Activated T-cell treated with anti-CD3 and anti-CD28 coated beads, Interleukin-2, amount 50 U/mL, for 72 hours (primary cell): Measurements from ENCODE around the gene CELA2A. TPM values are rescaled to one million over a fixed set of nuclear protein-coding genes. Genes with fewer than 3 reads are reported as not detected.
"Not testable (repeated sequence)": the region's sequence is repeated elsewhere in the genome, so short reads cannot be mapped to it uniquely, and the experiment has no call there.

Source experiments
- ATAC-seq, 2 donors: fragments of 150-1000 bp; cut with Tn5 transposase; replicated peaks in 1 of 2; 2 replicates each; pipeline ENCODE4 v1.10.0; 2021; ENCODE audit warnings: moderate library complexity in 2 of 2, mild to moderate bottlenecking in 1 of 2
- DNase-seq, 2 donors: peaks; one replicate each; pipeline ENCODE4 v3.0.0; 2021 to 2022; ENCODE audit warnings: mixed read lengths in 1 of 2
- H3K27ac Mint-ChIP-seq: one replicate; pipeline ENCODE4 v1.8.0; 2022; ENCODE audit warnings: mild to moderate bottlenecking, moderate library complexity, mixed read lengths
- H3K27me3 Mint-ChIP-seq: one replicate; pipeline ENCODE4 v1.8.0; 2022; ENCODE audit warnings: low read depth, mixed read lengths
- H3K36me3 Mint-ChIP-seq, 2 donors: one replicate each; pipeline ENCODE4 v1.8.0; 2022; ENCODE audit warnings: mixed read lengths in 2 of 2, mild to moderate bottlenecking in 1 of 2; ENCODE audit not compliant: insufficient read depth in 2 of 2
- H3K4me1 Mint-ChIP-seq: one replicate; pipeline ENCODE4 v1.8.0; 2022; ENCODE audit warnings: low read depth, mixed read lengths
- H3K4me3 Mint-ChIP-seq, 2 donors: one replicate each; pipeline ENCODE4 v1.8.0; 2022; ENCODE audit warnings: mild to moderate bottlenecking in 2 of 2, mixed read lengths in 2 of 2, moderate library complexity in 2 of 2
- H3K9me3 Mint-ChIP-seq, 2 donors: one replicate each; pipeline ENCODE4 v1.8.0; 2022; ENCODE audit warnings: mixed read lengths in 2 of 2
- total RNA-seq, 2 donors: library from RNA; stranded (reverse); gene quantifications; one replicate each; pipeline ENCODE4 v1.2.3, GENCODE V29; 2022

The CELA2A gene
- total RNA-seq, 2 donors from 2014 or later, result not detected

- ATAC-seq, result no peak
- DNase-seq, result no peak
- no peak overlapping the region for H3K4me3 Mint-ChIP-seq
- H3K9me3 Mint-ChIP-seq, result no peaks in the 10 kb centered on the region
- H3K4me1 Mint-ChIP-seq, result no peaks in the 10 kb centered on the region
- no peaks in the 10 kb centered on the region for H3K36me3 Mint-ChIP-seq
- peaks cover 7% of the 10 kb centered on the region for H3K27me3 Mint-ChIP-seq
- H3K27ac Mint-ChIP-seq, result no peak overlapping the region
These were observed 1.0 kb upstream of the CELA2A start for GRCh38 chr1:15455522-15455921.

- peaks cover 7% of the 10 kb centered on the region for H3K27me3 Mint-ChIP-seq
- no peaks in the 10 kb centered on the region for H3K36me3 Mint-ChIP-seq
- H3K4me1 Mint-ChIP-seq, result no peaks in the 10 kb centered on the region
- ATAC-seq (no peak), DNase-seq (no peak)
- no peak overlapping the region for H3K4me3 Mint-ChIP-seq
- no peaks in the 10 kb centered on the region for H3K9me3 Mint-ChIP-seq
- no peak overlapping the region for H3K27ac Mint-ChIP-seq
These were observed 1.1 kb downstream of the CELA2A start for GRCh38 chr1:15457585-15457984.

- H3K27ac Mint-ChIP-seq, H3K27me3 Mint-ChIP-seq, DNase-seq, H3K4me1 Mint-ChIP-seq, H3K36me3 Mint-ChIP-seq, H3K9me3 Mint-ChIP-seq, H3K4me3 Mint-ChIP-seq, ATAC-seq: not testable (repeated sequence)
These were observed 1.9 kb downstream of the CELA2A start for GRCh38 chr1:15458388-15458787.

- no peak overlapping the region for H3K4me3 Mint-ChIP-seq
- no peaks in the 10 kb centered on the region for H3K36me3 Mint-ChIP-seq
- ATAC-seq (no peak), DNase-seq (no peak)
- no peaks in the 10 kb centered on the region for H3K4me1 Mint-ChIP-seq
- H3K27ac Mint-ChIP-seq, result no peak overlapping the region
- peaks cover 7% of the 10 kb centered on the region for H3K27me3 Mint-ChIP-seq
- H3K9me3 Mint-ChIP-seq, result no peaks in the 10 kb centered on the region
These were observed 3.5 kb downstream of the CELA2A start for GRCh38 chr1:15459771-15460707.

- no peak overlapping the region for H3K4me3 Mint-ChIP-seq
- no peaks in the 10 kb centered on the region for H3K36me3 Mint-ChIP-seq
- no peak overlapping the region for H3K27ac Mint-ChIP-seq
- DNase-seq (no peak), ATAC-seq (no peak)
- H3K9me3 Mint-ChIP-seq, result no peaks in the 10 kb centered on the region
- peaks cover 7% of the 10 kb centered on the region for H3K27me3 Mint-ChIP-seq
- H3K4me1 Mint-ChIP-seq, result no peaks in the 10 kb centered on the region
These were observed 4.2 kb downstream of the CELA2A start for GRCh38 chr1:15460708-15461095.

GRCh38 chr1:15463064-15463800 lies 6.7 kb downstream of the CELA2A start:
- DNase-seq, H3K4me3 Mint-ChIP-seq, ATAC-seq, H3K27ac Mint-ChIP-seq, H3K27me3 Mint-ChIP-seq, H3K9me3 Mint-ChIP-seq, H3K4me1 Mint-ChIP-seq, H3K36me3 Mint-ChIP-seq: not testable (repeated sequence)

DNA sequence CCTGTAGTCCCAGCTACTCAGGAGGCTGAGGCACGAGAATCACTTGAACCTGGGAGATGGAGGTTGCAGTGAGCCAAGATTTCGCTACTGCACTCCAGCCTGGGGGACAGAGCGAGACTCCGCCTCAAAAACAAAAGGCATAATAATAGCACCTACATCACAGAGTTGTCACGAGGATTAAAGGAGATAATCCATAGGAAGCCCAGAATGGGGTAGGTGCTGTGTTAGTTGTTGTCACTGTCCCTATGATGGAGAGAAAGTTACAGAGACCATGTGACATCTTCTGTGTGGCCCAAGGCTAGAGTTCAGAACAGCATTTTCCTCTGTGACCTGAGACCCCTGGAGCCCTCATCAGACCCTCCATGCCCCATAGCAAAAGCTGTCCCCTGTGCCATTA lies 7.4 kb downstream of the CELA2A start:
- not testable (repeated sequence) for H3K27me3 Mint-ChIP-seq, ATAC-seq, H3K4me3 Mint-ChIP-seq, DNase-seq, H3K27ac Mint-ChIP-seq, H3K4me1 Mint-ChIP-seq, H3K9me3 Mint-ChIP-seq, H3K36me3 Mint-ChIP-seq

GRCh38 chr1:15465674-15466073 lies 9.1 kb downstream of the CELA2A start:
- Mint-ChIP-seq H3K4me3 (no peak overlapping the region), H3K27ac (no peak overlapping the region), H3K36me3 (no peaks in the 10 kb centered on the region), H3K27me3 (no peaks in the 10 kb centered on the region), H3K9me3 (no peaks in the 10 kb centered on the region), H3K4me1 (no peaks in the 10 kb centered on the region)
- no peak for ATAC-seq
- no peak for DNase-seq

DNA sequence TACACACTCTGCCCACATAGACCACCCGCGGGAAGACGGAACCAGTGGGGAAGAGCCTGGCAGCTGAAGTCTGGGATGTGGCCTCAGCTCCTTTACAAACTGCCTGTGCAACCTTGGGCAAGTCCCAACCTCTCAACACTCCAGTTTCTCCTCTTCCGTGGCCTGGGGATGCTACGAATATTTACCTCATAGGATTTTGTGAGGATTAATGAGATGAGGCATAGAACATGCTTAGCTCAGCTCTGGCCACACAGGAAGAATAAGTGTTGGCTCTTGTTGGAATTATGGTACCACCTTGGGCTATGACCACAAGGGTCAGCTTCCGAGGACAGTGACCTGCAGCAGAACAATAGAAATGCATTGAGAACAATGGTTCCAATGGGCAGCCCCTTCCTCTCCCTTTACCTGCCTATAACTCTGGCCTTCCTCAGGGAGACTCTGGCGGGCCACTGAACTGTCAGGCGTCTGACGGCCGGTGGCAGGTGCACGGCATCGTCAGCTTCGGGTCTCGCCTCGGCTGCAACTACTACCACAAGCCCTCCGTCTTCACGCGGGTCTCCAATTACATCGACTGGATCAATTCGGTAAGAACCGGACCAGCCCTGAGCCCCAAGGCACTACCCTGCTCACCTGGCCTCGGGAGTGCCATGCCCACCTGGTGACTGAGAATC lies 10.6 kb downstream of the CELA2A start:
- H3K4me1 Mint-ChIP-seq, DNase-seq, H3K36me3 Mint-ChIP-seq, H3K9me3 Mint-ChIP-seq, H3K27me3 Mint-ChIP-seq, H3K27ac Mint-ChIP-seq, ATAC-seq, H3K4me3 Mint-ChIP-seq: not testable (repeated sequence)

- Mint-ChIP-seq H3K27ac (no peak overlapping the region), H3K27me3 (no peaks in the 10 kb centered on the region), H3K4me3 (no peak overlapping the region), H3K4me1 (no peaks in the 10 kb centered on the region), H3K9me3 (no peaks in the 10 kb centered on the region), H3K36me3 (no peaks in the 10 kb centered on the region)
- DNase-seq (no peak), ATAC-seq (no peak)
These were observed 11.6 kb downstream of the CELA2A start for GRCh38 chr1:15468145-15468544.

DNA sequence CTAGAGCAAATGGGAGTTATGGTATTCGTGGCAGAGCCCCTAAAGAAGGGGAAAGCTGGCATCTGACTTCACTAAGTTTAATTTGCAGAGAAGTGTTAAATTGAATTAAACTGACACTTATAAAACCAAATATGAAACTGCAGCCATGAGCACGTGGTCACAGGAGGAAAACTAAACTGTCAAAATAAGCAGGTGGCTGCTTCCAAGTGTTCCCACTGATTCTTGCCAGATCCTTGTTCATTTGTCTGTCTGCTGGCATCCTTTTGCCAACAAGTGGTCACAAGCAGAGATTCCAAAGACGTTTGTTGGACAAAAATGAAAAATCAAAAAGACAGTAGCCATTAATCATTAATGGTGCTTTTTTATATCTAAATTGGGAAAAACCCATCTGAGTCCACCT lies 12.8 kb downstream of the CELA2A start:
- H3K4me1 Mint-ChIP-seq, result no peaks in the 10 kb centered on the region
- ATAC-seq, result no peak
- no peaks in the 10 kb centered on the region for H3K9me3 Mint-ChIP-seq
- no peak overlapping the region for H3K27ac Mint-ChIP-seq
- DNase-seq, result no peak
- no peaks in the 10 kb centered on the region for H3K36me3 Mint-ChIP-seq
- no peak overlapping the region for H3K4me3 Mint-ChIP-seq
- no peaks in the 10 kb centered on the region for H3K27me3 Mint-ChIP-seq

GRCh38 chr1:15469821-15470448 lies 13.4 kb downstream of the CELA2A start:
- not testable (repeated sequence) for DNase-seq, H3K4me3 Mint-ChIP-seq, ATAC-seq, H3K9me3 Mint-ChIP-seq, H3K36me3 Mint-ChIP-seq, H3K27ac Mint-ChIP-seq, H3K27me3 Mint-ChIP-seq, H3K4me1 Mint-ChIP-seq

- H3K9me3 Mint-ChIP-seq, H3K27ac Mint-ChIP-seq: not testable (repeated sequence)
These were observed 14.5 kb downstream of the CELA2A start for GRCh38 chr1:15471067-15471466.

More at GRCh38 chr1:15471067-15471466, 14.5 kb downstream of the CELA2A start:
- H3K4me3 Mint-ChIP-seq, H3K27me3 Mint-ChIP-seq, H3K4me1 Mint-ChIP-seq, DNase-seq, ATAC-seq, H3K36me3 Mint-ChIP-seq: not testable (repeated sequence)
